Upper lobe of left lung (tissue), 4 donors: ENCODE measurements around the gene RNF208.

ENCODE experiments used
- EP300 ChIP-seq, 4 donors: sonication (generic); formaldehyde crosslinking; IDR thresholded peaks; one replicate each; pipeline ENCODE4 v1.5.1; 2017; ENCODE audit warnings: antibody characterized with exemption in 4 of 4, control low read depth in 2 of 4
- POLR2A ChIP-seq, 4 donors: fragments of 450-650 bp; IDR thresholded peaks; one replicate each; pipeline ENCODE4 v1.5.1; 2016 to 2017; ENCODE audit warnings: antibody characterized with exemption in 4 of 4, mild to moderate bottlenecking in 2 of 4
- POLR2AphosphoS5 ChIP-seq, 2 donors: sonication (generic); formaldehyde crosslinking; IDR thresholded peaks; one replicate each; pipeline ENCODE4 v1.5.1; 2017; ENCODE audit warnings: antibody characterized with exemption in 2 of 2
- TF ChIP-seq, protein P1 (sequence below), 6 experiments: fragments of 450-650 bp in 4 of 6; fragments of 200-600 bp in 2 of 6; sonication (generic) in 2 of 6; IDR thresholded peaks; one replicate each; pipeline ENCODE4 v1.5.1; 2016 to 2019; ENCODE audit warnings: antibody characterized with exemption in 6 of 6

DNA sequence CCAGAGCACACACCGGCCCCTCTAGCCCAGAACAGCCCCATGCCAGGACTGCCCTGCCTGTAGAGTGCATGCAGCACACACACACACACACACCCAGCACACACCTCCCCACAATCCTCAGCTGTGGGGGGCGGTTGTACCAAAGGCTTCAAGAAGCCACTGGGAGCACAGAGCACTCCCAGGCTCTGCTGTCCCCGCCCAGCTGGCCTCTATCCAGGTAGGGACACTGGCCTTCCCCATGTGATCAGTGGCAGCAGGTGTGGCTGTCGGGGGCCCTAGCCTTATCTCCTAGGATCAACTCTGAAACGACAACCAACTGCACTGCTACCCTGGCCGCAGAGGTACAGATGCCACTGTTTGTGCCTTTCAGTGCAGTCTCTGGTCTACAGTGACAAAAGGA lies 35.7 kb downstream of the RNF208 start:
- TF ChIP-seq, protein P1, sequence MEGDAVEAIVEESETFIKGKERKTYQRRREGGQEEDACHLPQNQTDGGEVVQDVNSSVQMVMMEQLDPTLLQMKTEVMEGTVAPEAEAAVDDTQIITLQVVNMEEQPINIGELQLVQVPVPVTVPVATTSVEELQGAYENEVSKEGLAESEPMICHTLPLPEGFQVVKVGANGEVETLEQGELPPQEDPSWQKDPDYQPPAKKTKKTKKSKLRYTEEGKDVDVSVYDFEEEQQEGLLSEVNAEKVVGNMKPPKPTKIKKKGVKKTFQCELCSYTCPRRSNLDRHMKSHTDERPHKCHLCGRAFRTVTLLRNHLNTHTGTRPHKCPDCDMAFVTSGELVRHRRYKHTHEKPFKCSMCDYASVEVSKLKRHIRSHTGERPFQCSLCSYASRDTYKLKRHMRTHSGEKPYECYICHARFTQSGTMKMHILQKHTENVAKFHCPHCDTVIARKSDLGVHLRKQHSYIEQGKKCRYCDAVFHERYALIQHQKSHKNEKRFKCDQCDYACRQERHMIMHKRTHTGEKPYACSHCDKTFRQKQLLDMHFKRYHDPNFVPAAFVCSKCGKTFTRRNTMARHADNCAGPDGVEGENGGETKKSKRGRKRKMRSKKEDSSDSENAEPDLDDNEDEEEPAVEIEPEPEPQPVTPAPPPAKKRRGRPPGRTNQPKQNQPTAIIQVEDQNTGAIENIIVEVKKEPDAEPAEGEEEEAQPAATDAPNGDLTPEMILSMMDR (IDR thresholded peaks at IDR 0.05) = no peak
- TF ChIP-seq POLR2AphosphoS5 (IDR thresholded peaks at IDR 0.05) (no peak), POLR2A (IDR thresholded peaks at IDR 0.05) (no peak), EP300 (IDR thresholded peaks at IDR 0.05) (no peak)
